NCI-H82 (cell line): Measurements from ENCODE around the gene MESD.
A peak's percentile ranks its signal among the peaks of the same experiment; 100 is the strongest.

ENCODE experiments used
- DNase-seq: peaks from one replicate; lab custom pipeline; 2025; lab: John Stamatoyannopoulos, UW

MESD gene

GRCh38 chr15:81015621-81016488, 26.2 kb upstream of the MESD start:
- peak; percentile 71 for DNase-seq

- no peak for DNase-seq
These were observed 25.0 kb upstream of the MESD start for GRCh38 chr15:81014446-81015093.

- DNase-seq, result peak; percentile 17
These were observed 23.8 kb upstream of the MESD start for GRCh38 chr15:81013396-81013929.

GRCh38 chr15:81012588-81012987, 23.0 kb upstream of the MESD start:
- no peak for DNase-seq

- no peak for DNase-seq
These were observed 22.0 kb upstream of the MESD start for GRCh38 chr15:81011593-81011992.

- no peak for DNase-seq
These were observed 20.5 kb upstream of the MESD start for GRCh38 chr15:81010086-81010485.

GRCh38 chr15:81008312-81008711, 18.7 kb upstream of the MESD start:
- DNase-seq, result no peak

- no peak for DNase-seq
These were observed 17.9 kb upstream of the MESD start for GRCh38 chr15:81007428-81008064.

- DNase-seq, result no peak
These were observed 16.5 kb upstream of the MESD start for GRCh38 chr15:81006124-81006523.

GRCh38 chr15:81003097-81003350, 13.4 kb upstream of the MESD start:
- no peak for DNase-seq

- peak; percentile 33 for DNase-seq
These were observed 12.9 kb upstream of the MESD start for GRCh38 chr15:81002331-81003096.

GRCh38 chr15:81002009-81002330, 12.4 kb upstream of the MESD start:
- no peak for DNase-seq

GRCh38 chr15:81001152-81002008, 11.8 kb upstream of the MESD start:
- DNase-seq, result peak; percentile 54

GRCh38 chr15:81000624-81001151, 11.1 kb upstream of the MESD start, which contains the start of gene TLNRD1:
TLNRD1 (plus strand) TSS chr15:81000923; CDS start chr15:81002272, 1,349 bp downstream.
- peak; percentile 96 for DNase-seq

GRCh38 chr15:81000144-81000623, 10.6 kb upstream of the MESD start:
- no peak for DNase-seq

- no peak for DNase-seq
These were observed 10.0 kb upstream of the MESD start for GRCh38 chr15:80999623-81000036.

GRCh38 chr15:80998251-80998650, 8.6 kb upstream of the MESD start:
- no peak for DNase-seq

GRCh38 chr15:80997692-80998091, 8.1 kb upstream of the MESD start:
- DNase-seq, result no peak

GRCh38 chr15:80996247-80996646, 6.6 kb upstream of the MESD start:
- DNase-seq, result peak; percentile 64

GRCh38 chr15:80992441-80992840, 2.8 kb upstream of the MESD start:
- peak; percentile 71 for DNase-seq

GRCh38 chr15:80992006-80992405, 2.4 kb upstream of the MESD start:
- no peak for DNase-seq
